GM19351 (cell line): Measurements from ENCODE around the gene TSPYL4.
A peak's percentile ranks its signal among the peaks of the same experiment; 100 is the strongest.
"Not testable (repeated sequence)": the region's sequence is repeated elsewhere in the genome, so short reads cannot be mapped to it uniquely, and the experiment has no call there.

Experiments
- ATAC-seq: cut with Tn5 transposase; IDR thresholded peaks from one replicate; pipeline ENCODE4 v1.9.1; 2021; ENCODE audit warnings: mild to moderate bottlenecking, moderate library complexity; ENCODE audit not compliant: unreplicated experiment

The TSPYL4 gene

GRCh38 chr6:116253505-116254296, at the start of gene TSPYL4:
Gene TSPYL4 (minus strand): TSS chr6:116254075. CDS start chr6:116254008, 67 bp downstream.
- ATAC-seq = peak; percentile 99

GRCh38 chr6:116301104-116301503, 47.2 kb upstream of the TSPYL4 start:
- no peak for ATAC-seq

GRCh38 chr6:116300566-116300965, 46.7 kb upstream of the TSPYL4 start:
- no peak for ATAC-seq

GRCh38 chr6:116298973-116299372, 45.1 kb upstream of the TSPYL4 start:
- ATAC-seq = no peak

- ATAC-seq = no peak
Observed at GRCh38 chr6:116298273-116298672, 44.4 kb upstream of the TSPYL4 start.

- ATAC-seq = no peak
Observed at GRCh38 chr6:116292553-116292952, 38.7 kb upstream of the TSPYL4 start.

GRCh38 chr6:116291701-116292396, 38.0 kb upstream of the TSPYL4 start:
- ATAC-seq = no peak

- ATAC-seq = no peak
Observed at GRCh38 chr6:116290799-116291198, 36.9 kb upstream of the TSPYL4 start.

- ATAC-seq = no peak
Observed at GRCh38 chr6:116289876-116290275, 36.0 kb upstream of the TSPYL4 start.

- ATAC-seq = peak; percentile 58
Observed at GRCh38 chr6:116287689-116288282, 33.9 kb upstream of the TSPYL4 start.

GRCh38 chr6:116286773-116287358, 33.0 kb upstream of the TSPYL4 start:
- ATAC-seq = no peak

GRCh38 chr6:116284984-116285383, 31.1 kb upstream of the TSPYL4 start:
- ATAC-seq = not testable (repeated sequence)

GRCh38 chr6:116283191-116283590, 29.3 kb upstream of the TSPYL4 start:
- ATAC-seq = no peak

GRCh38 chr6:116282698-116283097, 28.8 kb upstream of the TSPYL4 start:
- ATAC-seq = no peak

GRCh38 chr6:116280933-116281316, 27.1 kb upstream of the TSPYL4 start:
- no peak for ATAC-seq

- ATAC-seq = no peak
Observed at GRCh38 chr6:116280161-116280932, 26.5 kb upstream of the TSPYL4 start.

GRCh38 chr6:116279232-116280160, 25.6 kb upstream of the TSPYL4 start, which contains the start of gene TSPYL1:
Gene TSPYL1 (minus strand): TSS chr6:116279930. CDS start chr6:116279830, 100 bp downstream.
- peak; percentile 90 for ATAC-seq

- ATAC-seq = no peak
Observed at GRCh38 chr6:116278854-116279231, 25.0 kb upstream of the TSPYL4 start.

GRCh38 chr6:116278481-116278829, 24.6 kb upstream of the TSPYL4 start:
- ATAC-seq = no peak

GRCh38 chr6:116277124-116277523, 23.2 kb upstream of the TSPYL4 start:
- no peak for ATAC-seq
